GM18519 (cell line): Measurements from ENCODE around the gene PRPF40B.
"Not testable (repeated sequence)": the region's sequence is repeated elsewhere in the genome, so short reads cannot be mapped to it uniquely, and the experiment has no call there.

ENCODE experiments used
- ATAC-seq: cut with Tn5 transposase; IDR thresholded peaks from one replicate; pipeline ENCODE4 v1.9.1; 2021; ENCODE audit warnings: mild to moderate bottlenecking, moderate library complexity; ENCODE audit not compliant: unreplicated experiment, low FRiP score

PRPF40B gene

GRCh38 chr12:49623142-49623904 is at the start of gene PRPF40B:
Gene PRPF40B, plus strand, starts transcription at chr12:49623561. Its CDS starts 30 bp downstream, at chr12:49623591.
- peak; percentile 63 for ATAC-seq

GRCh38 chr12:49577589-49578315 is 45.6 kb upstream of the PRPF40B start:
- no peak for ATAC-seq

- no peak for ATAC-seq
These were observed 44.8 kb upstream of the PRPF40B start for GRCh38 chr12:49578471-49579112.

- ATAC-seq = no peak
These were observed 42.5 kb upstream of the PRPF40B start for GRCh38 chr12:49580572-49581535.

GRCh38 chr12:49582201-49582600 is 41.2 kb upstream of the PRPF40B start:
- ATAC-seq = no peak

- ATAC-seq = no peak
These were observed 40.5 kb upstream of the PRPF40B start for GRCh38 chr12:49582850-49583249.

- no peak for ATAC-seq
These were observed 39.8 kb upstream of the PRPF40B start for GRCh38 chr12:49583366-49584094.

GRCh38 chr12:49584591-49584990 is 38.8 kb upstream of the PRPF40B start:
- no peak for ATAC-seq

GRCh38 chr12:49585477-49586459 is 37.6 kb upstream of the PRPF40B start:
- ATAC-seq = no peak

- no peak for ATAC-seq
These were observed 36.0 kb upstream of the PRPF40B start for GRCh38 chr12:49587174-49587908.

- ATAC-seq = no peak
These were observed 35.1 kb upstream of the PRPF40B start for GRCh38 chr12:49588281-49588680.

GRCh38 chr12:49588721-49589516 is 34.4 kb upstream of the PRPF40B start:
- ATAC-seq = no peak

GRCh38 chr12:49598527-49598926 is 24.8 kb upstream of the PRPF40B start:
- ATAC-seq = no peak

- ATAC-seq = no peak
These were observed 23.4 kb upstream of the PRPF40B start for GRCh38 chr12:49599961-49600360.

- ATAC-seq = no peak
These were observed 19.6 kb upstream of the PRPF40B start for GRCh38 chr12:49603721-49604120.

GRCh38 chr12:49604856-49605255 is 18.5 kb upstream of the PRPF40B start:
- ATAC-seq = no peak

- not testable (repeated sequence) for ATAC-seq
These were observed 17.8 kb upstream of the PRPF40B start, which contains the start of gene FAM186B for GRCh38 chr12:49605539-49605938. Gene FAM186B, minus strand, starts transcription at chr12:49605639. Its CDS starts 162 bp downstream, at chr12:49605477.
